Neural crest cell (in vitro differentiated cells): ENCODE measurements around the gene UROC1. TPM values are rescaled to one million over a fixed set of nuclear protein-coding genes. Genes with fewer than 3 reads are reported as not detected.

ENCODE experiments used
- DNase-seq: peaks from one replicate; pipeline ENCODE4 v3.0.0; 2021; ENCODE audit warnings: low read depth, mixed read lengths, low spot score
- H3K27ac Mint-ChIP-seq: one replicate; pipeline ENCODE4 v1.8.0; 2021; ENCODE audit warnings: mild to moderate bottlenecking, mixed read lengths; ENCODE audit not compliant: unreplicated experiment
- H3K27me3 Mint-ChIP-seq: 2 replicates; pipeline ENCODE4 v1.8.0; 2021; ENCODE audit warnings: low read depth, mild to moderate bottlenecking, mixed read lengths
- H3K36me3 Mint-ChIP-seq: 2 replicates; pipeline ENCODE4 v1.8.0; 2021; ENCODE audit warnings: low read depth, mild to moderate bottlenecking, mixed read lengths
- H3K4me1 Mint-ChIP-seq: 2 replicates; pipeline ENCODE4 v1.8.0; 2021; ENCODE audit warnings: mixed read lengths
- H3K4me3 Mint-ChIP-seq: one replicate; pipeline ENCODE4 v1.8.0; 2021; ENCODE audit warnings: mild to moderate bottlenecking, mixed read lengths
- H3K9me3 Mint-ChIP-seq: 2 replicates; pipeline ENCODE4 v1.8.0; 2021; ENCODE audit warnings: mixed read lengths
- CTCF ChIP-seq: fragments of 200-600 bp; sonication (generic); conservative IDR thresholded peaks from 2 replicates; pipeline ENCODE4 v1.5.0; 2021; ENCODE audit warnings: antibody characterized with exemption, mild to moderate bottlenecking
- total RNA-seq: library from RNA; stranded (reverse); gene quantifications from 2 replicates; pipeline ENCODE4 v1.2.1, GENCODE V29; 2021

Gene UROC1
- total RNA-seq, 1 donor from 2014 or later, result not detected

DNA sequence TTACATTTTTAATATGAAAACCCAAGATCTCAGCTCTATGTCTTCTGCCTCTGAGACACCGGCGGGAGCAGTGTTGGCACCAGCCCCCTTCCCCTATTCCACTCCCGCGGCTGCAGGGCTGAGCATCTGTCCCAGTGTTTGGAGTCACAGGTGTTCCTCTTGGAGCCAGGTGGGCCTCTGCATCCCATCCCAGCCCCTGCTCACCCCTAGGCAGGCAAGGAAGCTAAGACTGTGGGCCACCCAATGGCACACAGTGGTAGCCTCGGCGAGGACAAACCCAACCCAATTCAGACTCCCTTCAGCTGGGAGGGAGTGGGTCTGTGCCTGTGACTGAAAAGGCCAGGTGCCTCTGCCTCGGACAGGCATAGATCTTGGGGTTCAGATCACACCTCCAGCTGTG lies 9.4 kb upstream of the UROC1 start:
- no peaks in the 10 kb centered on the region for H3K36me3 Mint-ChIP-seq
- H3K27ac Mint-ChIP-seq, result no peak overlapping the region
- no peaks in the 10 kb centered on the region for H3K9me3 Mint-ChIP-seq
- peaks cover 9% of the 10 kb centered on the region for H3K4me1 Mint-ChIP-seq
- no peak for DNase-seq
- H3K4me3 Mint-ChIP-seq, result no peak overlapping the region
- no peak for TF ChIP-seq CTCF
- H3K27me3 Mint-ChIP-seq, result peaks cover 43% of the 10 kb centered on the region

DNA sequence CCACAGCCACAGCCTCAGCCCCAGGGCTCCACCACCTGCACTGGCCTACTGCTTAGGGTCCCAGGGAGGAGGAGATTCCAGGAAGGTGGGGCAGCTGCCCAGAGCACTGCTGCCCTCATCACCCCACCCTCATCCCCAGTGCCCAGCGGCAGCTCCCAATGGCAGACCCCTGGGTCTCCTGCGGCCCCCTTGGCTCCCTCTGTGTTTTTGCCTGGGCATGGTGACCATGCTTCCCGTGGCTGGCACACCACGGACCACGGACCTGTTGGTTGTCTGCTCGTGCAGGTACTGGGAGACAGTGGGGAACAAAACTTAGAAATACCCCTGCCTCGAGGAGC lies 9.1 kb upstream of the UROC1 start:
- Mint-ChIP-seq H3K9me3 (no peaks in the 10 kb centered on the region), H3K4me1 (peaks cover 9% of the 10 kb centered on the region), H3K27me3 (peaks cover 39% of the 10 kb centered on the region), H3K27ac (no peak overlapping the region), H3K4me3 (no peak overlapping the region), H3K36me3 (no peaks in the 10 kb centered on the region)
- TF ChIP-seq CTCF, result no peak
- no peak for DNase-seq

DNA sequence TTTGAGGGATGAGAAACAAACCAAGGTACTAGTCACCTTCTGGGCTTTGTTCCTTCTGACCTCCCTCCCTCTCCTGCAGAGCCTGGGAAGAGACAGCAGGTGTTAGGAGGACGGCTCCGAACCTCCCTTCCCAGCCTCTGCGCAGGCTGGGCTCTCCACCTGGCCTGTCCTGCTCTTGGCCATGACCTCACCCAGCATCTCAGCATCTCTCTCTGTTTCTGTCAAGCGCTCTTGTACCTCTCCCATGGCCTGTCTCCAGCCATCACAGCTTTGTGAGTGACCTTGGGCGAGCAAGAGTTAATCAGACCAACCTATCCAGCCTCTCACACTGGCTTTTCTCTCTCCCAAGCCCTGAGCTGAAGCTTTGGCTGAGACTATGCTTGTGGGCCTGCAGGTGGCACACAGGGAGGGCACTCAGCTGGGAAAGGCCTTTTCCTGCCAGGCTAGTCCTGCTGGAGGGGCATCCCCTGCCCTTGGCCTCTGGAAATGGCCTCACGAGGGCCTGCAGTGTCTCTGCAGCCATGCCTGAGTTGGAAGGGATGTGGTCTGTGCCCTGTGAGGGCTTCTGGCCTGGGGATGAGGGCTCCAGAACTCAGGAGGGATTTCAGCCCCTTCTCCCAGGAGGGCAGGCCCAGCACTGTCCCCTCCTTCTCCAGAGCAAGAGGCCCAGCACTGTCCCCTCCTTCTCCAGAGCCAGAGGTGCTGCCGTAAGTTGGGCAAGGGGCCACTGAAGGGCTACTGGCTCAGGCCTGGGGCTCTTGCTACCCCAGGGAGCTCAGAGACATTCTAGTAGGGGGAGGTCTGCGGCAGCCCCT lies 8.5 kb upstream of the UROC1 start:
- Mint-ChIP-seq H3K36me3 (no peaks in the 10 kb centered on the region), H3K4me3 (no peak overlapping the region), H3K9me3 (no peaks in the 10 kb centered on the region), H3K27me3 (peaks cover 39% of the 10 kb centered on the region), H3K27ac (no peak overlapping the region), H3K4me1 (peaks cover 9% of the 10 kb centered on the region)
- TF ChIP-seq CTCF, result no peak
- DNase-seq, result no peak

DNA sequence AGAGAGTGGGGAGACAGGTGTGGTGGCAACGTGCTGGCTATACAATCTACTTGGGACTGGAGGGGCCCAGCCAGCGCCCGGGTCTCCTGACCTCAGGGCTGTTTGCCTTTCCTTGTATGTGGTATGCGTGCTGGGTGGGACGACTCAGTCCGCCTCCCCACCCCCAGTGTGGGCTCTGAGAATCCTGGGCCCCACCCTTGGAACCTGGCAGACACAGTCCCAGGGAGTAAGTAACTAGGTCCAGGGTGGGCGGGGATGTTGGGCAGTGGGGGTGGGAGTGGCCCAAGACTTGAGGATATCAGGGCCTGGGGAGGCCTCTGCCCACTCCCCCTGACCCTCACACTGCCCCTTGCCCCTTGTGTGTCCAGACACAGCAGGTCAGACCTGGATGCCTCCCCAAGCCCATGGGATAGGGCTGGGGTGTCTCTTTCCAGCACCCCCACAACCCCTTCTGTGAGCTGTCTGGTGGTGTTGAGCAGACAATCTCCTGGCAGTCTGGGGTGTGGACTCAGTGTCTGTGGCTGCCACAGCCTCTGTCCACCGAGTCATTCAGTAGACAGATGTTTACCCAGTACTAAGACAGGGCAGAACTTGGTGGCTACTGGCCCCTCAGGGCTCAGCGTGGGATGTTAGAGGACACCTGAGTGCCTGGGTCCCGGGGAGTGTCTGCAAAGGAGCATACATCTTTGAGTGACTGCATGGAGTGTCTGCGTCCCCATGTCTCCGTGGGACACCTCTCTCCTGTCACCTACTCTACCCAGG lies 7.7 kb upstream of the UROC1 start:
- no peak for DNase-seq
- Mint-ChIP-seq H3K4me3 (no peak overlapping the region), H3K27ac (no peak overlapping the region), H3K36me3 (no peaks in the 10 kb centered on the region), H3K4me1 (peaks cover 9% of the 10 kb centered on the region), H3K27me3 (peaks cover 39% of the 10 kb centered on the region), H3K9me3 (no peaks in the 10 kb centered on the region)
- TF ChIP-seq CTCF, result no peak

- no peak for DNase-seq
- no peaks in the 10 kb centered on the region for H3K36me3 Mint-ChIP-seq
- H3K4me3 Mint-ChIP-seq, result peak overlapping the region; percentile 68
- no peaks in the 10 kb centered on the region for H3K9me3 Mint-ChIP-seq
- TF ChIP-seq CTCF, result no peak
- no peak overlapping the region for H3K27ac Mint-ChIP-seq
- peaks cover 9% of the 10 kb centered on the region for H3K4me1 Mint-ChIP-seq
- H3K27me3 Mint-ChIP-seq, result peaks cover 39% of the 10 kb centered on the region
Observed at GRCh38 chr3:126524429-126524988, 6.9 kb upstream of the UROC1 start.
